Measurements from ENCODE around the gene SNX27. TPM values are rescaled to one million over a fixed set of nuclear protein-coding genes. Genes with fewer than 3 reads are reported as not detected.
"Not testable (repeated sequence)": the region's sequence is repeated elsewhere in the genome, so short reads cannot be mapped to it uniquely, and the experiment has no call there.

The SNX27 gene
- total and polyA plus RNA-seq, 10 of the 15 experiments (the other 5 are each of a cell fraction or from before 2014, with no cell fraction given) = 3.8 to 21.8 (median 12.5) TPM

- CTCF ChIA-PET = interaction anchor here (1.4 to 2.9 kb wide), 3 partner anchors 9 to 116 kb away, joined by 4 to 15 read pairs (median 6); no protein-coding TSS in a partner anchor
- WGBS (ENCODE audit: insufficient coverage, insufficient replicate concordance, low lambda C conversion rate, missing lambda C conversion rate) = 96% methylated on average over 6 of the region's 6 CpGs
- BruUV-seq (replicated peaks); H2AFZ ChIP-seq (ENCODE audit: control insufficient read depth, low read depth, low read length); H3K79me2 ChIP-seq (ENCODE audit: control insufficient read depth, insufficient read depth, low read length); H3K9me3 ChIP-seq (replicated peaks; ENCODE audit: control insufficient read depth, insufficient read depth, low read length); H3K36me3 ChIP-seq (ENCODE audit: control insufficient read depth in 2 of 2, insufficient read depth in 2 of 2, low read length in 1 of 2); FAIRE-seq; H3K27ac ChIP-seq (ENCODE audit: control insufficient read depth, insufficient read depth); H3K27me3 ChIP-seq (replicated peaks in 1 of 2; ENCODE audit: control insufficient read depth in 2 of 2, insufficient read depth in 2 of 2, low read length in 1 of 2); DNase-seq (ENCODE audit: low read depth, low spot score); H4K20me1 ChIP-seq (ENCODE audit: control insufficient read depth, insufficient read depth); ATAC-seq; H3K4me3 ChIP-seq; in situ Hi-C loops (cut with MboI): not testable (repeated sequence)
- RAD21 ChIA-PET (ENCODE audit: unreplicated experiment) = interaction anchor here (1.1 kb wide), 1 partner anchor 10 kb away, joined by 3 read pairs; no protein-coding TSS in a partner anchor
- POLR2A ChIA-PET = interaction anchor here (0.6 kb wide), 1 partner anchor 442 kb away, joined by 3 read pairs; no protein-coding TSS in a partner anchor
- intact Hi-C loops (cut with micrococcal nuclease; ENCODE audit: unreplicated experiment) = loop anchor here (5.0 kb wide), 1 partner anchor 103 kb away; the partner anchor contains the start of gene RIIAD1
- SMC1A ChIA-PET (ENCODE audit: uncharacterized antibody, unreplicated experiment) = interaction anchor here (1.4 to 2.2 kb wide), 5 partner anchors 9 to 221 kb away, joined by 3 to 5 read pairs (median 5); partner anchors contain the start of gene C2CD4D
- Histone ChIP-seq H3K9ac (ENCODE audit: control insufficient read depth, insufficient read depth, low read length) (peak overlapping the region; percentile 16; the same call in 1 of the 2 replicates), H3K4me1 (ENCODE audit: control insufficient read depth, insufficient read depth, low read length) (peaks cover 19% of the 10 kb centered on the region), H3K4me2 (ENCODE audit: control insufficient read depth, insufficient read depth) (peak overlapping the region; percentile 32; the same call in 1 of the 2 replicates)
Observed at GRCh38 chr1:151618996-151619395, 7.1 kb downstream of the SNX27 start.

- H3K4me2 ChIP-seq (ENCODE audit: control insufficient read depth, insufficient read depth) = peak overlapping the region; percentile 32; the same call in 1 of the 2 replicates
- in situ Hi-C loops (cut with MboI) (no loop called here), intact Hi-C loops (cut with micrococcal nuclease; ENCODE audit: unreplicated experiment) (loop anchor here (5.0 kb wide), 1 partner anchor 103 kb away; the partner anchor contains the start of gene RIIAD1)
- peaks cover 9% of the 10 kb centered on the region for H3K79me2 ChIP-seq (ENCODE audit: control insufficient read depth, insufficient read depth, low read length)
- peaks cover 19% of the 10 kb centered on the region for H3K4me1 ChIP-seq (ENCODE audit: control insufficient read depth, insufficient read depth, low read length)
- WGBS (ENCODE audit: insufficient coverage, insufficient replicate concordance, low lambda C conversion rate, missing lambda C conversion rate) = 65% methylated on average over 6 of the region's 6 CpGs
- H2AFZ ChIP-seq (ENCODE audit: control insufficient read depth, low read depth, low read length) = no peak overlapping the region
- ATAC-seq (peak; percentile 54), FAIRE-seq (no peak), DNase-seq (ENCODE audit: low read depth, low spot score) (no peak)
- H4K20me1 ChIP-seq (ENCODE audit: control insufficient read depth, insufficient read depth) = no peaks in the 10 kb centered on the region
- peak overlapping the region; percentile 16; the same call in 1 of the 2 replicates for H3K9ac ChIP-seq (ENCODE audit: control insufficient read depth, insufficient read depth, low read length)
- H3K27ac ChIP-seq (ENCODE audit: control insufficient read depth, insufficient read depth) = peak overlapping the region; percentile 15; the same call in 1 of the 2 replicates
- no peaks in the 10 kb centered on the region for H3K36me3 ChIP-seq (ENCODE audit: control insufficient read depth in 2 of 2, insufficient read depth in 2 of 2, low read length in 1 of 2)
- TF ChIP-seq MEF2A (IDR thresholded peaks at IDR 0.05; ENCODE audit: insufficient read depth, low read depth, low read length) (no peak), JUNB (IDR thresholded peaks at IDR 0.05) (peak; percentile 39; the same call in 1 of the 2 replicates), CBFB (IDR thresholded peaks at IDR 0.05; ENCODE audit: low read depth) (no peak)
- SMC1A ChIA-PET (ENCODE audit: uncharacterized antibody, unreplicated experiment) = interaction anchor here (0.6 to 2.2 kb wide), 12 partner anchors 9 to 537 kb away, joined by 3 to 7 read pairs (median 4); partner anchors contain the start of gene C2CD4D
- CTCF ChIA-PET = interaction anchor here (0.8 to 2.9 kb wide), 7 partner anchors 8 to 115 kb away, joined by 3 to 15 read pairs (median 4); partner anchors contain the start of gene SNX27
- POLR2A ChIA-PET = interaction anchor here (0.7 to 0.9 kb wide), 2 partner anchors 12 to 17 kb away, joined by 3 to 7 read pairs; no protein-coding TSS in a partner anchor
- RAD21 ChIA-PET (ENCODE audit: unreplicated experiment) = interaction anchor here (0.7 to 1.1 kb wide), 3 partner anchors 9 to 101 kb away, joined by 3 read pairs; partner anchors contain the start of gene RIIAD1
- H3K4me3 ChIP-seq = no peak overlapping the region
- H3K9me3 ChIP-seq (replicated peaks; ENCODE audit: control insufficient read depth, insufficient read depth, low read length) = no peaks in the 10 kb centered on the region
- BruUV-seq (replicated peaks) = no TSS peak
- H3K27me3 ChIP-seq (replicated peaks in 1 of 2; ENCODE audit: control insufficient read depth in 2 of 2, insufficient read depth in 2 of 2, low read length in 1 of 2) = no peaks in the 10 kb centered on the region
Observed at GRCh38 chr1:151619489-151620093, 7.7 kb downstream of the SNX27 start.
